ENCODE results near the gene ANKRD40.
A peak's percentile ranks its signal among the peaks of the same experiment; 100 is the strongest.
"Not testable (repeated sequence)": the region's sequence is repeated elsewhere in the genome, so short reads cannot be mapped to it uniquely, and the experiment has no call there.

ANKRD40 gene

GRCh38 chr17:50685691-50686493, 21.8 kb downstream of the ANKRD40 start:
- DNase-seq, result no peak

GRCh38 chr17:50685334-50685665, 22.4 kb downstream of the ANKRD40 start:
- DNase-seq, result no peak

- DNase-seq, result no peak
Observed at GRCh38 chr17:50684612-50685333, 22.9 kb downstream of the ANKRD40 start.

GRCh38 chr17:50684288-50684611, 23.5 kb downstream of the ANKRD40 start:
- DNase-seq, result no peak

GRCh38 chr17:50683434-50684287, 24.1 kb downstream of the ANKRD40 start:
- DNase-seq, result no peak

GRCh38 chr17:50682938-50683337, 24.8 kb downstream of the ANKRD40 start:
- no peak for DNase-seq

- no peak for DNase-seq
Observed at GRCh38 chr17:50682441-50682840, 25.3 kb downstream of the ANKRD40 start.

- peak; percentile 34 to 80 (median 46) for DNase-seq
Observed at GRCh38 chr17:50681263-50682200, 26.2 kb downstream of the ANKRD40 start.

- DNase-seq, result not testable (repeated sequence)
Observed at GRCh38 chr17:50680543-50681262, 27.0 kb downstream of the ANKRD40 start.

GRCh38 chr17:50680126-50680525, 27.6 kb downstream of the ANKRD40 start:
- no peak for DNase-seq

- DNase-seq, result no peak
Observed at GRCh38 chr17:50679008-50679544, 28.6 kb downstream of the ANKRD40 start.

GRCh38 chr17:50677851-50678375, 29.8 kb downstream of the ANKRD40 start:
- no peak for DNase-seq

- DNase-seq, result no peak
Observed at GRCh38 chr17:50676065-50676975, 31.4 kb downstream of the ANKRD40 start.

- no peak for DNase-seq
Observed at GRCh38 chr17:50675627-50676026, 32.1 kb downstream of the ANKRD40 start.

- DNase-seq, result no peak
Observed at GRCh38 chr17:50675190-50675589, 32.5 kb downstream of the ANKRD40 start.

- no peak for DNase-seq
Observed at GRCh38 chr17:50672831-50673551, 34.7 kb downstream of the ANKRD40 start.

GRCh38 chr17:50672071-50672470, 35.6 kb downstream of the ANKRD40 start:
- DNase-seq, result no peak

GRCh38 chr17:50668838-50669581, 38.7 kb downstream of the ANKRD40 start:
- no peak for DNase-seq
